IMR-90 (cell line): ENCODE measurements around the gene EMILIN2.

ENCODE experiments used
- RCOR1 ChIP-seq: IDR thresholded peaks from 2 replicates; pipeline ENCODE4 v1.6.1; 2012; ENCODE audit warnings: mild to moderate bottlenecking, low read length, improper control_type of control experiment; ENCODE audit not compliant: insufficient replicate concordance
- TF ChIP-seq, protein P1 (sequence below): conservative IDR thresholded peaks from 2 replicates; pipeline ENCODE4 v1.5.1; 2012; ENCODE audit warnings: mild to moderate bottlenecking, low read depth, low read length, improper control_type of control experiment

GRCh38 chr18:2953935-2954653 is 107.3 kb downstream of the EMILIN2 start:
- TF ChIP-seq, protein P1, sequence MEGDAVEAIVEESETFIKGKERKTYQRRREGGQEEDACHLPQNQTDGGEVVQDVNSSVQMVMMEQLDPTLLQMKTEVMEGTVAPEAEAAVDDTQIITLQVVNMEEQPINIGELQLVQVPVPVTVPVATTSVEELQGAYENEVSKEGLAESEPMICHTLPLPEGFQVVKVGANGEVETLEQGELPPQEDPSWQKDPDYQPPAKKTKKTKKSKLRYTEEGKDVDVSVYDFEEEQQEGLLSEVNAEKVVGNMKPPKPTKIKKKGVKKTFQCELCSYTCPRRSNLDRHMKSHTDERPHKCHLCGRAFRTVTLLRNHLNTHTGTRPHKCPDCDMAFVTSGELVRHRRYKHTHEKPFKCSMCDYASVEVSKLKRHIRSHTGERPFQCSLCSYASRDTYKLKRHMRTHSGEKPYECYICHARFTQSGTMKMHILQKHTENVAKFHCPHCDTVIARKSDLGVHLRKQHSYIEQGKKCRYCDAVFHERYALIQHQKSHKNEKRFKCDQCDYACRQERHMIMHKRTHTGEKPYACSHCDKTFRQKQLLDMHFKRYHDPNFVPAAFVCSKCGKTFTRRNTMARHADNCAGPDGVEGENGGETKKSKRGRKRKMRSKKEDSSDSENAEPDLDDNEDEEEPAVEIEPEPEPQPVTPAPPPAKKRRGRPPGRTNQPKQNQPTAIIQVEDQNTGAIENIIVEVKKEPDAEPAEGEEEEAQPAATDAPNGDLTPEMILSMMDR, result no peak
- no peak for TF ChIP-seq RCOR1
